GM19324 (cell line): ENCODE results near the gene MTOR.

Experiments
- ATAC-seq: cut with Tn5 transposase; IDR thresholded peaks from one replicate; pipeline ENCODE4 v1.9.1; 2021; ENCODE audit warnings: mild to moderate bottlenecking, moderate library complexity; ENCODE audit not compliant: unreplicated experiment, low FRiP score

The MTOR gene

GRCh38 chr1:11156441-11156840 lies 105.9 kb downstream of the MTOR start:
- ATAC-seq, result no peak

GRCh38 chr1:11153184-11153583 lies 109.2 kb downstream of the MTOR start:
- ATAC-seq, result no peak

GRCh38 chr1:11152755-11153154 lies 109.6 kb downstream of the MTOR start:
- no peak for ATAC-seq

GRCh38 chr1:11151826-11152612 lies 110.3 kb downstream of the MTOR start:
- ATAC-seq, result no peak

GRCh38 chr1:11151114-11151513 lies 111.2 kb downstream of the MTOR start:
- no peak for ATAC-seq

GRCh38 chr1:11150326-11150725 lies 112.0 kb downstream of the MTOR start:
- ATAC-seq, result no peak

- ATAC-seq, result no peak
These were observed 115.1 kb downstream of the MTOR start for GRCh38 chr1:11147197-11147770.

- no peak for ATAC-seq
These were observed 116.6 kb downstream of the MTOR start for GRCh38 chr1:11145741-11146140.

- ATAC-seq, result no peak
These were observed 117.6 kb downstream of the MTOR start for GRCh38 chr1:11144570-11145256.

GRCh38 chr1:11143907-11144306 lies 118.4 kb downstream of the MTOR start:
- no peak for ATAC-seq

- ATAC-seq, result no peak
These were observed 119.0 kb downstream of the MTOR start for GRCh38 chr1:11143401-11143800.

- no peak for ATAC-seq
These were observed 119.5 kb downstream of the MTOR start for GRCh38 chr1:11142618-11143391.

GRCh38 chr1:11138952-11139351 lies 123.4 kb downstream of the MTOR start:
- ATAC-seq, result no peak

GRCh38 chr1:11138029-11138428 lies 124.3 kb downstream of the MTOR start:
- ATAC-seq, result no peak

GRCh38 chr1:11134898-11135266 lies 127.5 kb downstream of the MTOR start:
- ATAC-seq, result no peak

GRCh38 chr1:11134251-11134897 lies 128.0 kb downstream of the MTOR start:
- no peak for ATAC-seq

- ATAC-seq, result no peak
These were observed 129.6 kb downstream of the MTOR start for GRCh38 chr1:11132563-11133293.

GRCh38 chr1:11131816-11132215 lies 130.5 kb downstream of the MTOR start:
- no peak for ATAC-seq

GRCh38 chr1:11130406-11130805 lies 131.9 kb downstream of the MTOR start:
- ATAC-seq, result no peak
